ENCODE measurements around the gene APLP2. TPM values are rescaled to one million over a fixed set of nuclear protein-coding genes. Genes with fewer than 3 reads are reported as not detected.

The APLP2 gene
- total and polyA plus RNA-seq, 9 donors = 198 to 466 (median 251) TPM

DNA sequence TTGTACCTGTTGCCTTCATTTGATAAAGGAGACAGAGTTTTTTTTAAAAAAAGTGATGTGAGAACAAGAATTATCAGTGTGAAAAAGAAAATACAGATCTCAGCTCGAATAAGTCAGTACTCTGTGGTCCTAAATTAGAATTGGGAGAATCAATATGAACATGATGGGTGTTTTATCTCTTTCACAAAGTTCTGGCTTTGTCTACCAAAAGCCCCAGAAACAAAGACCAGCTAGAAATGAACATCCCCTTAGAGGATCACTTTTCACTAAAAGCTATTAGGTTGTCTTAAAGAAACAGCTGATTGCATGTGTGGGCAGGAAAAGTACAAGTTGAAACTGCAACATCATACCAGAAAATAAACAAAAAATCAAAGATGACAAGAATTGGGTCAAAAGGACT, 81.5 kb downstream of the APLP2 start:
- Histone ChIP-seq H3K27ac (no peak overlapping the region), H3K36me3 (no peaks in the 10 kb centered on the region)
- WGBS, 3 donors = 50 to 68% (median 62%) methylated on average over 1 of the region's 1 CpG

DNA sequence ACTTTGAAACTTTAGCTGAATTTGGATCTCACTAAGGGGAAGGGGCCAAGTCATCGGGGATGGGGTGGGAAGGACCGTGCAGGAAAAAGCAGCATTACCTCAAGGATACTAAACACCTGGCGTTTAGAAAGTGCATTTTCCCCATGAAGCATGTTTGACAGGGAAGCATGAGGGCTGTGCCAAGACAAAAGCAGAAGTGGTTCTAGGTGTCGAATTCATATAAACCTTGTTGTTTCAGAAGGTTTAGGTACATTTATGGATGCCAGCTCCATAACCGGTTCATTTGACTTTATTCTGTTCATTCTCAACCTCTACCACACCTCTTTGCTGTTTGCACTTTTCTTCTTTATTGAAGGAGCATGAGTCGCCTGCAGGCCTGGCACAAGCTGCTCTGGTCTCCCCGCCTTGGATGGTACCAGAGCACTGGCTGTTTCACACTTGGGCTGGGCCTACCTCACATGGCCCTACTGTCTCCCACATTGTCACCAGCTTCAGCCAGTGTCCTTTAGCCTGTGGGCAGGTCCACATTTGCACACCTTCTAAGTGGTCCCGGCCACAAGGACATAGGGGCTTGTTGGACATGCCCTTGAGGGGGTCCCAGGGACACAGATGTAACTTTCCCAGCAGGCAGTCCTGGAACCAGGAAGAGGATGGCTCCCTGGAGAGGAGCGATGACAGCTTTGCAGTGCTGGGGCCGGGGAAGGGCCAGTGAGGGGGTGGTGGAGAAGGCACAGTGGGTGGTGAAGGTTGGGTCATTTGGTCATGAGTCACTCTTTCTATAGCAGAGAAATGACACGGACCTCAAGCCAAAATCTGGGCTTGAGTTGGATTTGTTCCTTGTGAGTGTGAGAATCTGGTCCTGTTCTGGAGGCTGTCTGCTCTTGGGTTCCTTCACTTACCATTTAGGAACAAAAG, 86.7 kb downstream of the APLP2 start:
- Histone ChIP-seq H3K36me3 (no peaks in the 10 kb centered on the region), H3K27ac (no peak overlapping the region), H3K9me3 (no peaks in the 10 kb centered on the region), H3K4me3 (no peak overlapping the region), H3K4me1 (ENCODE audit: insufficient read depth) (peaks cover 2% of the 10 kb centered on the region), H3K27me3 (no peaks in the 10 kb centered on the region)
- 83 to 87% (median 85%) methylated on average over 11 of the region's 11 CpGs for WGBS, 3 donors
- TF ChIP-seq POLR2A (IDR thresholded peaks at IDR 0.05) (no peak), EP300 (IDR thresholded peaks at IDR 0.05) (no peak)
- TF ChIP-seq, protein P1, sequence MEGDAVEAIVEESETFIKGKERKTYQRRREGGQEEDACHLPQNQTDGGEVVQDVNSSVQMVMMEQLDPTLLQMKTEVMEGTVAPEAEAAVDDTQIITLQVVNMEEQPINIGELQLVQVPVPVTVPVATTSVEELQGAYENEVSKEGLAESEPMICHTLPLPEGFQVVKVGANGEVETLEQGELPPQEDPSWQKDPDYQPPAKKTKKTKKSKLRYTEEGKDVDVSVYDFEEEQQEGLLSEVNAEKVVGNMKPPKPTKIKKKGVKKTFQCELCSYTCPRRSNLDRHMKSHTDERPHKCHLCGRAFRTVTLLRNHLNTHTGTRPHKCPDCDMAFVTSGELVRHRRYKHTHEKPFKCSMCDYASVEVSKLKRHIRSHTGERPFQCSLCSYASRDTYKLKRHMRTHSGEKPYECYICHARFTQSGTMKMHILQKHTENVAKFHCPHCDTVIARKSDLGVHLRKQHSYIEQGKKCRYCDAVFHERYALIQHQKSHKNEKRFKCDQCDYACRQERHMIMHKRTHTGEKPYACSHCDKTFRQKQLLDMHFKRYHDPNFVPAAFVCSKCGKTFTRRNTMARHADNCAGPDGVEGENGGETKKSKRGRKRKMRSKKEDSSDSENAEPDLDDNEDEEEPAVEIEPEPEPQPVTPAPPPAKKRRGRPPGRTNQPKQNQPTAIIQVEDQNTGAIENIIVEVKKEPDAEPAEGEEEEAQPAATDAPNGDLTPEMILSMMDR (IDR thresholded peaks at IDR 0.05) = no peak
- intact Hi-C loops (cut with DNase I) = no loop called here
- DNase-seq = no peak

More for the DNA sequence above, 81.5 kb downstream of the APLP2 start:
- no peaks in the 10 kb centered on the region for H3K4me1 ChIP-seq (ENCODE audit: insufficient read depth)
- intact Hi-C loops (cut with DNase I) = no loop called here
- H3K27me3 ChIP-seq = no peaks in the 10 kb centered on the region
- H3K9me3 ChIP-seq = no peaks in the 10 kb centered on the region
- no peak overlapping the region for H3K4me3 ChIP-seq
- TF ChIP-seq, protein P1 (IDR thresholded peaks at IDR 0.05) = no peak
- TF ChIP-seq POLR2A (IDR thresholded peaks at IDR 0.05) (no peak), EP300 (IDR thresholded peaks at IDR 0.05) (no peak)
- no peak for DNase-seq

DNA sequence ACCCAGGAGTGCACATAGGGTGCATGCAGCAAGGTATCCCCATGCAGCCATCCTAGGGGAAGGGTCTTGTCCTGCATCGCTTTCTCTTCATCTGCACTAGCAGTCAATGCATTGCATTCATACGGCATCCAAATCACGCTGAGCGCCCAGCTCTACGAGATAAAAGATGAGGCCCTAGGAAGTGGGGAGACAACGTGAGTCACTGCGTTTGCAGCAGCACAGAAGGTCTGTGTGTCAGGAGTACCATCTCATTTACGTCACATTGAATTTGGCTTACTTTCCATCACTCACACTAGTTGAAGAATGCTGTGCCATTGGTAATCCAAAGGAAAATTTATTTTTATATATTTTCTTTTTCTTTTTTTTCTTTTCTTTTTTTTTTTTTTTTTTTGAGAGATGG, 87.4 kb downstream of the APLP2 start:
- TF ChIP-seq, protein P1 (IDR thresholded peaks at IDR 0.05) = no peak
- TF ChIP-seq EP300 (IDR thresholded peaks at IDR 0.05) (no peak), POLR2A (IDR thresholded peaks at IDR 0.05) (no peak)
- WGBS, 3 donors = 78 to 86% (median 80%) methylated on average over 8 of the region's 8 CpGs
- intact Hi-C loops (cut with DNase I) = no loop called here
- no peak overlapping the region for H3K4me3 ChIP-seq
- H3K27ac ChIP-seq = no peak overlapping the region
- peaks cover 2% of the 10 kb centered on the region for H3K4me1 ChIP-seq (ENCODE audit: insufficient read depth)
- no peaks in the 10 kb centered on the region for H3K36me3 ChIP-seq
- no peaks in the 10 kb centered on the region for H3K9me3 ChIP-seq
- no peaks in the 10 kb centered on the region for H3K27me3 ChIP-seq
- no peak for DNase-seq

DNA sequence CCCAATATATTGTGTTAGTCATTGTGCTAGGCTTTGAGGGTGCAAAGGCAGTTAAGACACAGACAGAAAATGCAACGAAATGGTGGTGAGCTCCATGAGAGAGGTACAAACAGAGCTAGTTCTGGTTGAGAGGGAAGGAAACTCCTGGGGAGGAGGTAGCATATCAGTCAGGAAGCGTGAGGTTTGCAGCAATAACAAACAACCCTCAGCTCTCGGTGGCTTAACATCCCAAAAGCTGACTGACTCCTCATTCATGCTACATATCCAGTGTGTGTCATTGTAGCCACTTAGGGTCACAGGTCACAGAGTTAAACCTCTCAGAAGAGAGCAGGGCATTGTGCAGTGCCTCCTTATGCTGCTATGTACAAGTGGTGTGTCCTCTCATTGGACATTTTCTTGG, 88.1 kb downstream of the APLP2 start:
- no peaks in the 10 kb centered on the region for H3K9me3 ChIP-seq
- intact Hi-C loops (cut with DNase I) = no loop called here

More for the DNA sequence above, 88.1 kb downstream of the APLP2 start:
- Histone ChIP-seq H3K4me1 (ENCODE audit: insufficient read depth) (peaks cover 2% of the 10 kb centered on the region), H3K27ac (no peak overlapping the region), H3K27me3 (no peaks in the 10 kb centered on the region), H3K36me3 (no peaks in the 10 kb centered on the region), H3K4me3 (no peak overlapping the region)
- TF ChIP-seq, protein P1 (IDR thresholded peaks at IDR 0.05) = no peak
- TF ChIP-seq EP300 (IDR thresholded peaks at IDR 0.05) = no peak
- no peak for TF ChIP-seq POLR2A (IDR thresholded peaks at IDR 0.05)
- no peak for DNase-seq
- 80 to 83% (median 81%) methylated on average over 3 of the region's 3 CpGs for WGBS, 3 donors
